LNCaP clone FGC (cell line): Measurements from ENCODE around the gene STUB1.

Source experiments
- DNase-seq: peaks from one replicate; pipeline ENCODE4 v3.0.0-alpha.2; 2011; ENCODE audit warnings: low read depth
- H3K4me3 ChIP-seq: 2 replicates; pipeline ENCODE4 v1.5.1; 2011; ENCODE audit warnings: mild to moderate bottlenecking, low read depth, low read length, control low read depth
- TF ChIP-seq, protein P1 (sequence below): IDR thresholded peaks from 2 replicates; pipeline ENCODE4 v1.5.1; 2012; ENCODE audit warnings: mild to moderate bottlenecking; ENCODE audit not compliant: control insufficient read depth, insufficient read depth; ENCODE audit errors: extremely low read depth

STUB1 gene

DNA sequence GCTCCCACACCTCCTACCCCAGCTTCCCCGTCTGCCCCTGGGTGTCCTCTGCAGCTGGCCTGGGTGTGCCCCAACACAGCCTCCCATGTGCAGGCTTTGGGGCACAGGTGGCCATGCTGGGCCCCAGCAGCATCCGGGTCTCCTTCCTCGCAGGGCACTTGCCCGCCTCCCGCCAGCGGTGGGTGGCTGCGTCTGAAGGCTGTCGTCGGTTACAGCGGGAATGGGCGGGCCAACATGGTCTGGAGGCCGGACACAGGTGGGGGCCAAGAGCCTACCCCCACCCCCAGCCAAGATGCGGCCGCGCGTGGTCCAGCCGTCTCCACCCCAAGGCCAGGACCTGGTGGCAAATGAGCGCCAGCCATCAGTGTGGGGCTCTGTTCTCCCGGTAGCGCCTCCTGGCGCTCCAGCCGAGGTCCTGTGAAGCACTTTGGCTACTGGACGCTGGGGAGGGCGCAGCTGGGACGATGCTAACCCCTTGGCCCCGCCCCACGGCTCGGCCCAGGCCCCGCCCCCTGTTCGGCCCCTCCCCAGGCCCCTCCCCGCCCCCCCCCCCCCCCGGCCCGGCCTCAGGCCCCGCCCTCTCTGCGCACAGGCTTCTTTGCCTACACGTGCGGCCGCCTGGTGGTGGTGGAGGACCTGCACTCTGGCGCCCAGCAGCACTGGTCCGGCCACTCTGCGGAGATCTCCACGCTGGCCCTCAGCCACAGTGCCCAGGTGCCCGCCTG is 19.6 kb upstream of the STUB1 start:
- DNase-seq = peak; percentile 83

DNA sequence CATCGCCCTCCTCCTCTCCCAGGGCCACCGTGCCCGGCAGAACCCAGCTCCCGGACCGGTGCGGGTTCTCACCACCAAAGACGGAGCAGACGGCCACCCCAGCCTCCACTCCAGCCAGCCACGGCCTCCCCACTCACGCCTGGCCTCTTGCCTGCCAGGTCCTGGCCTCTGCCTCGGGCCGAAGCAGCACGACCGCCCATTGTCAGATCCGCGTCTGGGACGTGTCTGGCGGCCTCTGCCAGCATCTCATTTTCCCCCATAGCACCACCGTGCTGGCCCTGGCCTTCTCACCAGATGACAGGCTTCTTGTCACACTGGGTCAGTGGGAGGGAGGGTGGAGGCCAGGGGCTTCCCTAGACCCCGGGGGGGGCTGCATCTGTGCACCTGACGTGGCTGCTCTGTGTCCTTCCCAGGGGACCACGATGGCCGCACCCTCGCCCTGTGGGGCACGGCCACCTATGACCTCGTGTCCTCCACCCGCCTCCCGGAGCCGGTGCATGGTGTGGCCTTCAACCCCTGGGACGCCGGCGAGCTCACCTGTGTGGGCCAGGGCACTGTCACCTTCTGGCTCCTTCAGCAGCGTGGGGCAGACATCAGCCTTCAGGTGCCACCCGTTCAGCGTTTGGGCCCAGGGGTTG is 18.9 kb upstream of the STUB1 start:
- peak overlapping the region; percentile 46 for H3K4me3 ChIP-seq
- TF ChIP-seq, protein P1, sequence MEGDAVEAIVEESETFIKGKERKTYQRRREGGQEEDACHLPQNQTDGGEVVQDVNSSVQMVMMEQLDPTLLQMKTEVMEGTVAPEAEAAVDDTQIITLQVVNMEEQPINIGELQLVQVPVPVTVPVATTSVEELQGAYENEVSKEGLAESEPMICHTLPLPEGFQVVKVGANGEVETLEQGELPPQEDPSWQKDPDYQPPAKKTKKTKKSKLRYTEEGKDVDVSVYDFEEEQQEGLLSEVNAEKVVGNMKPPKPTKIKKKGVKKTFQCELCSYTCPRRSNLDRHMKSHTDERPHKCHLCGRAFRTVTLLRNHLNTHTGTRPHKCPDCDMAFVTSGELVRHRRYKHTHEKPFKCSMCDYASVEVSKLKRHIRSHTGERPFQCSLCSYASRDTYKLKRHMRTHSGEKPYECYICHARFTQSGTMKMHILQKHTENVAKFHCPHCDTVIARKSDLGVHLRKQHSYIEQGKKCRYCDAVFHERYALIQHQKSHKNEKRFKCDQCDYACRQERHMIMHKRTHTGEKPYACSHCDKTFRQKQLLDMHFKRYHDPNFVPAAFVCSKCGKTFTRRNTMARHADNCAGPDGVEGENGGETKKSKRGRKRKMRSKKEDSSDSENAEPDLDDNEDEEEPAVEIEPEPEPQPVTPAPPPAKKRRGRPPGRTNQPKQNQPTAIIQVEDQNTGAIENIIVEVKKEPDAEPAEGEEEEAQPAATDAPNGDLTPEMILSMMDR = no peak
- no peak for DNase-seq

More for the DNA sequence above, 19.6 kb upstream of the STUB1 start:
- H3K4me3 ChIP-seq = peak overlapping the region; percentile 46
- TF ChIP-seq, protein P1 = peak; percentile 71

DNA sequence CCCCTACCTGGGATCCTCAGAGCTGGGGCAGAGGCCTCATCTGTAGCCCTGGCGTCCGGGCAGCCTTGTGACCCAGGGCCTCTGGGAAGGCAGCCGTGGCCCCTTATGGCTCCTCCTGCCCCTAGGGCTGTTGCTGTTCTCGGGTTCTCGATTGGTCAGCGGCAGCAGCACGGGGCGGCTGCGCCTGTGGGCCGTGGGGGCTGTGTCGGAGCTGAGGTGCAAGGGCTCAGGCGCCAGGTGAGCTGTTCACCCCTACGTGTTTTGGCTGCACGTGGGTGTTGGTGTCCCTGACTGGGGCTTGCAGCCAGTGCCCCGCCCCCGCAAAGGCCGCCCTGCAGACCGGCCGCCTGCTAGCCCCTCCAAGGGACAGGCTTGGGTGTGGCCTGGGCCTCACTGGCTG is 18.1 kb upstream of the STUB1 start:
- H3K4me3 ChIP-seq = no peak overlapping the region
- TF ChIP-seq, protein P1 = no peak
- no peak for DNase-seq

DNA sequence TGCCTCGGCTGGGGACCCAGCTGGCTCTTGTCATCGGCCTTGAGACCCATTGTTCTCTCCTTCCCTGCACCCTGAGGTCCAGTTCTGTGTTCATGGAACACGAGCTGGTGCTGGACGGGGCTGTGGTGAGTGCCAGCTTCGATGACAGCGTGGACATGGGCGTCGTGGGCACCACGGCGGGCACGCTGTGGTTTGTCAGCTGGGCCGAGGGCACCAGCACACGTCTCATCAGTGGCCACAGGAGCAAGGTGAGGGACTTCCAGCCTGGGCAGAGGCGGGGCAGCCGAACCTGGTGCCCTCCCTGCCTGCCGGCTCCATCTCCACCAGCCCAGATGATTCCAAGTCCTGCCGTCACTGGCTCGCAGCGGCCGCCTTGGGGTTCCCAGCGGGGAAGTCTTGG is 17.6 kb upstream of the STUB1 start:
- no peak for DNase-seq
- TF ChIP-seq, protein P1 = no peak
- H3K4me3 ChIP-seq = no peak overlapping the region

DNA sequence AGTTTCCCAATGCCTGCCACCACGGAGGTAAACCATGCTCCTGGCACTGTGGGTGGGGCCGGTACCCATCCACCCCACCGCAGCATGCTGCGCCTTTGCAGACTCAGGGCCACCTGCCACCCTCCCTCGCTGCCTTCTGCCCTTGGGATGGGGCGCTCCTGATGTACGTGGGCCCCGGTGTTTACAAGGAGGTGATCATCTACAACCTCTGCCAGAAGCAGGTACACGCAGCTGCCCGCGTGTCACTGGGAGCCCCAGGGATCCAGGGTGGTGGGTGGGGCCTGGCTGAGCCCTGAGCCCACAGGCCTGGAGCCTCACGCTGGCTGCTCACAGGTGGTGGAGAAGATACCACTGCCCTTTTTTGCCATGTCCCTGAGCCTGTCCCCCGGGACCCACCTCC is 13.6 kb upstream of the STUB1 start:
- no peak for DNase-seq
- TF ChIP-seq, protein P1 = no peak
- H3K4me3 ChIP-seq = no peak overlapping the region

DNA sequence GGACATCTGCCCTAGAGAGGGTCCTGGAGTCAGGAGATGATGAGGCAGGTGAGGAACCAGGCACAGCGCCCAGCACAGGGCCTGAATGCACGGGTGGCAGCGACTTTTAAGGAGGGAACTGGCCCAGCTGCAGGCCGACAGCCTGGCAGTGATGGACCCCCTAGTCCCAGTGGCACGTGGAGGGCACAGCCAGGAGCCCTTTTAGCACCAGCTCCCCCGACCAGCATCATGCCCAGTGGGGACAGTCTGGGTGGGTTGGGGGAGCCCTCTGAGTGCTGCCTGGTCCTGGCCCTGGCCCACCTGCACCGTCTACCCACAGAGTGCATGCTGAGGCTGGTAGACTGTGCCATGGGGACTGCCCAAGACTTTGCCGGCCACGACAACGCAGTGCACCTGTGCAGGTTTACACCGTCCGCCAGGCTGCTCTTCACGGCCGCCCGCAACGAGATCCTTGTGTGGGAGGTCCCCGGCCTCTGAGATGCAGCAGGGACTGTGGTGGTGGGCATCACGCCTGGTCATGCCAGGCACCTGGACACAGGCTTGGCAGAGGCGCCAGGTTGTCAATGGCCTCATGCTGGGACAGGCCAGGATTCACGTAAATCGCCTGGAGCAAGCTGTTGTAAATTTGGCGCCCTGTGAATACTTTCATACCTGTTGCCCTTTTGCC is 13.0 kb upstream of the STUB1 start:
- no peak for DNase-seq
- TF ChIP-seq, protein P1 = no peak
- H3K4me3 ChIP-seq = no peak overlapping the region
